ENCODE data around the gene RFC1. TPM values are rescaled to one million over a fixed set of nuclear protein-coding genes. Genes with fewer than 3 reads are reported as not detected.
"Not testable (repeated sequence)": the region's sequence is repeated elsewhere in the genome, so short reads cannot be mapped to it uniquely, and the experiment has no call there.

The RFC1 gene
- polyA plus RNA-seq, 3 donors: 8.7 to 15.0 (median 14.6) TPM

DNA sequence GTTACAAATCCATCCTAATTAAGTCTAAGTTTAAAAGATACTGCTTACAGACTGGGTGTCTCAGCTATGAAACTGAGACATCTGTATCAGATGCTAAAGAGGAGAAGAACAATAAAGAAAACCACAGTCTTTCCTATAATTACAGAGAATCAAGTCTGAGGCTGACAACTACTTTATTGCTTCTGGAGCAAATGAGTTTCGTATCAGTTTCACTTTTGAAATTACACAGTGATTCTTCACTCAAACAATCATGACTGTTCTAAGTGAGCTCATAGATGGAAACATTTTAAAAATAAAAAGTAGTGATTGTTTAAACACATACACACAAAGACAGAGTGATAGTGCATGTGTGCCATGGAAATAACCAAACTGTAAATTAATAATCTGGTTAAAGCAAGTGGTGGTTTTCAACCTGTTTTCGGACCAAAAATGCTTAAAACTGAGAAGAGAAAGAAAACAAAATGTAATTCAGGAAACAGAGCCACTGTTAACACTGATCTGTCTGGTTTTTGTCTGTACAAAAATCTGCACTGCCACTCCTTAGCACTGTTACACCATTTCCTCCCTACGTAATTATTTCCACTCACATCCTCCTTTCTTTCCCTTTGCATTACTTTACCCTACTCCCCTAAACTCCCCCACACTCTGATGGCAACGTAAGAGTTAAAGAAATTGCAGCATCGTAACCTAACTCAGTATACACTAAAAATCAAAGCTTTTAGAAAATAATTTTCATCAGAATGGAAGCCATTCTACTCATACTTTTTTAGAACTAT, 12.5 kb downstream of the RFC1 start:
- Histone ChIP-seq H4K20me1 (ENCODE audit: insufficient read depth, low read length) (no peaks in the 10 kb centered on the region), H3K27me3 (ENCODE audit: control insufficient read depth in 2 of 2, insufficient read depth in 2 of 2, low read length in 2 of 2) (no peaks in the 10 kb centered on the region), H3K9me3 (replicated peaks in 1 of 2; ENCODE audit: control insufficient read depth in 1 of 2, insufficient read depth in 1 of 2, low read length in 2 of 2) (no peaks in the 10 kb centered on the region), H3K36me3 (replicated peaks in 1 of 2; ENCODE audit: control insufficient read depth in 1 of 2, insufficient read depth in 2 of 2, low read length in 2 of 2) (peaks cover 10 to 29% of the 10 kb centered on the region in 2 donors), H3K27ac (ENCODE audit: low read depth in 1 of 2, low read length in 2 of 2) (peak overlapping the region; percentile 75 to 87), H3K9ac (ENCODE audit: insufficient read depth, low read length, poor library complexity, severe bottlenecking) (peak overlapping the region; percentile 59), H3K79me2 (ENCODE audit: insufficient read depth, low read length) (peaks cover 96% of the 10 kb centered on the region), H3K4me3 (replicated peaks in 1 of 3; ENCODE audit: low read depth in 2 of 3, low read length in 3 of 3) (peak overlapping the region; percentile 38 to 90 (median 71)), H2AFZ (ENCODE audit: insufficient read depth, low read depth, low read length, poor library complexity, severe bottlenecking) (peak overlapping the region; percentile 49), H3K4me2 (replicated peaks; ENCODE audit: extremely low read depth, low read length, poor library complexity, severe bottlenecking) (peak overlapping the region; percentile 70), H3K4me1 (ENCODE audit: control insufficient read depth in 1 of 2, insufficient read depth in 2 of 2, low read length in 2 of 2) (peaks cover 19 to 29% of the 10 kb centered on the region in 2 donors)
- peak; percentile 32 to 56 (median 33) for DNase-seq
- Mint-ChIP-seq H3K27ac (peak overlapping the region; percentile 82 to 94 (median 91)), H3K27me3 (ENCODE audit: low read depth in 3 of 3) (peaks cover 0 to 1% (median 0%) of the 10 kb centered on the region in 3 donors), H3K36me3 (peaks cover 24 to 33% of the 10 kb centered on the region in 2 donors), H3K4me1 (peaks cover 35% of the 10 kb centered on the region), H3K4me3 (peak overlapping the region; percentile 64 to 86), H3K9me3 (peaks cover 0 to 8% (median 3%) of the 10 kb centered on the region in 7 donors)
- TF ChIP-seq, protein P1, sequence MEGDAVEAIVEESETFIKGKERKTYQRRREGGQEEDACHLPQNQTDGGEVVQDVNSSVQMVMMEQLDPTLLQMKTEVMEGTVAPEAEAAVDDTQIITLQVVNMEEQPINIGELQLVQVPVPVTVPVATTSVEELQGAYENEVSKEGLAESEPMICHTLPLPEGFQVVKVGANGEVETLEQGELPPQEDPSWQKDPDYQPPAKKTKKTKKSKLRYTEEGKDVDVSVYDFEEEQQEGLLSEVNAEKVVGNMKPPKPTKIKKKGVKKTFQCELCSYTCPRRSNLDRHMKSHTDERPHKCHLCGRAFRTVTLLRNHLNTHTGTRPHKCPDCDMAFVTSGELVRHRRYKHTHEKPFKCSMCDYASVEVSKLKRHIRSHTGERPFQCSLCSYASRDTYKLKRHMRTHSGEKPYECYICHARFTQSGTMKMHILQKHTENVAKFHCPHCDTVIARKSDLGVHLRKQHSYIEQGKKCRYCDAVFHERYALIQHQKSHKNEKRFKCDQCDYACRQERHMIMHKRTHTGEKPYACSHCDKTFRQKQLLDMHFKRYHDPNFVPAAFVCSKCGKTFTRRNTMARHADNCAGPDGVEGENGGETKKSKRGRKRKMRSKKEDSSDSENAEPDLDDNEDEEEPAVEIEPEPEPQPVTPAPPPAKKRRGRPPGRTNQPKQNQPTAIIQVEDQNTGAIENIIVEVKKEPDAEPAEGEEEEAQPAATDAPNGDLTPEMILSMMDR (IDR thresholded peaks at IDR 0.05): no peak
- 0% methylated on average over 4 of the region's 5 CpGs for WGBS (ENCODE audit: insufficient coverage)
- intact Hi-C loops (cut with micrococcal nuclease): no loop called here

DNA sequence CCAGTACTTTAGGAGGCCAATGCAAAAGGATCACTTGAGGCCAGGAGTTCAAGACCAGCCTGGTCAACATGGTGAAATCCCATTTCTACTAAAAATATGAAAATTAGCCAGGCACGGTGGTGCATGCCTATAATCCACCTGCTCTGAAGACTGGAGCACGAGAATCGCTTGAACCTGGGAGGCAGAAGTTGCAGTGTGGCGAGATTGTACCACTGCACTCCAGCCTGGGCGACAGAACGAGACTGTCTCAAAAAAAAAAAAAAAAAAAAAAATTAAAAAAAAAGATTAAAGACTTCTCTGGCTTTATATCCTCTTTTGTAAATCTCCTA, 13.0 kb downstream of the RFC1 start:
- H4K20me1 ChIP-seq (ENCODE audit: insufficient read depth, low read length); H3K9me3 Mint-ChIP-seq; intact Hi-C loops (cut with micrococcal nuclease); H3K9me3 ChIP-seq (replicated peaks in 1 of 2; ENCODE audit: control insufficient read depth in 1 of 2, insufficient read depth in 1 of 2, low read length in 2 of 2); DNase-seq; H3K27me3 Mint-ChIP-seq (ENCODE audit: low read depth in 3 of 3); H3K27me3 ChIP-seq (ENCODE audit: control insufficient read depth in 2 of 2, insufficient read depth in 2 of 2, low read length in 2 of 2): not testable (repeated sequence)
- peaks cover 10 to 29% of the 10 kb centered on the region in 2 donors for H3K36me3 ChIP-seq (replicated peaks in 1 of 2; ENCODE audit: control insufficient read depth in 1 of 2, insufficient read depth in 2 of 2, low read length in 2 of 2)
- peak overlapping the region; percentile 70 for H3K4me2 ChIP-seq (replicated peaks; ENCODE audit: extremely low read depth, low read length, poor library complexity, severe bottlenecking)
- Mint-ChIP-seq H3K36me3 (peaks cover 24 to 33% of the 10 kb centered on the region in 2 donors), H3K4me1 (peaks cover 35% of the 10 kb centered on the region), H3K27ac (peak overlapping the region; percentile 82 to 94 (median 91)), H3K4me3 (peak overlapping the region; percentile 64 to 86)
- H3K9ac ChIP-seq (ENCODE audit: insufficient read depth, low read length, poor library complexity, severe bottlenecking): peak overlapping the region; percentile 59
- H3K27ac ChIP-seq (ENCODE audit: low read depth in 1 of 2, low read length in 2 of 2): peak overlapping the region; percentile 75 to 87
- H3K4me3 ChIP-seq (replicated peaks in 1 of 3; ENCODE audit: low read depth in 2 of 3, low read length in 3 of 3): peak overlapping the region; percentile 38 to 90 (median 71)
- H3K4me1 ChIP-seq (ENCODE audit: control insufficient read depth in 1 of 2, insufficient read depth in 2 of 2, low read length in 2 of 2): peaks cover 19 to 29% of the 10 kb centered on the region in 2 donors
- H3K79me2 ChIP-seq (ENCODE audit: insufficient read depth, low read length): peaks cover 96% of the 10 kb centered on the region
- peak overlapping the region; percentile 49 for H2AFZ ChIP-seq (ENCODE audit: insufficient read depth, low read depth, low read length, poor library complexity, severe bottlenecking)
- WGBS (ENCODE audit: insufficient coverage): 100% methylated on average over 1 of the region's 6 CpGs

Data from CD14-positive monocyte (primary cell).